Trophoblast cell (in vitro differentiated cells and primary cell): ENCODE results near the gene MTA3.

Source experiments
- DNase-seq, 2 donors: peaks; one replicate each; pipeline ENCODE4 v3.0.0-alpha.2; 2016
- H2AFZ ChIP-seq: 2 replicates; pipeline ENCODE4 v1.6.1; 2013; ENCODE audit warnings: low read length, moderate library complexity, mild to moderate bottlenecking; ENCODE audit not compliant: insufficient read depth, poor library complexity
- H2AK5ac ChIP-seq: 2 replicates; pipeline ENCODE4 v1.6.1; 2013; ENCODE audit warnings: mild to moderate bottlenecking, low read length
- H2BK120ac ChIP-seq: 2 replicates; pipeline ENCODE4 v1.6.1; 2013; ENCODE audit warnings: low read length, mild to moderate bottlenecking, moderate library complexity; ENCODE audit not compliant: insufficient read depth, poor library complexity
- H2BK12ac ChIP-seq: 2 replicates; pipeline ENCODE4 v1.6.1; 2013; ENCODE audit warnings: mild to moderate bottlenecking, low read length, moderate library complexity
- H2BK5ac ChIP-seq: 2 replicates; pipeline ENCODE4 v1.6.1; 2013; ENCODE audit warnings: low read length, low read depth, moderate library complexity, mild to moderate bottlenecking; ENCODE audit not compliant: poor library complexity
- H3K14ac ChIP-seq: 2 replicates; pipeline ENCODE4 v1.6.1; 2013; ENCODE audit warnings: mild to moderate bottlenecking, low read length
- H3K18ac ChIP-seq: 2 replicates; pipeline ENCODE4 v1.6.1; 2013; ENCODE audit warnings: mild to moderate bottlenecking, low read length
- H3K23ac ChIP-seq: 2 replicates; pipeline ENCODE4 v1.6.1; 2013; ENCODE audit warnings: low read length
- H3K27ac ChIP-seq: 2 replicates; pipeline ENCODE4 v1.5.1; 2013; ENCODE audit warnings: low read depth, mild to moderate bottlenecking, inconsistent platforms, low read length, moderate library complexity
- H3K27me3 ChIP-seq: 2 replicates; pipeline ENCODE4 v1.6.1; 2013; ENCODE audit warnings: inconsistent platforms, mild to moderate bottlenecking, low read length, moderate library complexity; ENCODE audit not compliant: insufficient read depth
- H3K36me3 ChIP-seq, 2 experiments: 1 replicate in 1 of 2; 2 replicates in 1 of 2; pipeline ENCODE4 v1.6.1; 2013; ENCODE audit warnings: low read length in 2 of 2, mild to moderate bottlenecking in 2 of 2, moderate library complexity in 1 of 2; ENCODE audit not compliant: insufficient read depth in 2 of 2, control insufficient read depth in 1 of 2
- H3K4ac ChIP-seq: 2 replicates; pipeline ENCODE4 v1.6.1; 2013; ENCODE audit warnings: low read depth, mild to moderate bottlenecking, low read length, moderate library complexity
- H3K4me1 ChIP-seq, 2 experiments: 1 replicate in 1 of 2; 2 replicates in 1 of 2; pipeline ENCODE4 v1.6.1; 2013; ENCODE audit warnings: low read length in 2 of 2, mild to moderate bottlenecking in 2 of 2, moderate library complexity in 1 of 2; ENCODE audit not compliant: insufficient read depth in 2 of 2, control insufficient read depth in 1 of 2
- H3K4me2 ChIP-seq: 2 replicates; pipeline ENCODE4 v1.6.1; 2013; ENCODE audit warnings: inconsistent platforms, mild to moderate bottlenecking, low read length, moderate library complexity
- H3K4me3 ChIP-seq: 2 replicates; pipeline ENCODE4 v1.5.1; 2013; ENCODE audit warnings: mild to moderate bottlenecking, low read depth, low read length, inconsistent platforms
- H3K79me1 ChIP-seq: one replicate; pipeline ENCODE4 v1.6.1; 2013; ENCODE audit warnings: low read length
- H3K79me2 ChIP-seq: 2 replicates; pipeline ENCODE4 v1.6.1; 2013; ENCODE audit warnings: low read length, mild to moderate bottlenecking; ENCODE audit not compliant: control insufficient read depth, insufficient read depth, poor library complexity
- H3K9ac ChIP-seq: 2 replicates; pipeline ENCODE4 v1.6.1; 2013; ENCODE audit warnings: mild to moderate bottlenecking, low read length
- H3K9me3 ChIP-seq: 2 replicates; pipeline ENCODE4 v1.6.1; 2013; ENCODE audit warnings: low read depth, mild to moderate bottlenecking, control low read depth, inconsistent platforms, low read length; ENCODE audit not compliant: insufficient read depth
- H4K12ac ChIP-seq: 2 replicates; pipeline ENCODE4 v1.6.1; 2013; ENCODE audit warnings: low read depth, mild to moderate bottlenecking, low read length, moderate library complexity
- H4K8ac ChIP-seq: 2 replicates; pipeline ENCODE4 v1.6.1; 2013; ENCODE audit warnings: low read depth, mild to moderate bottlenecking, low read length, moderate library complexity
- H4K91ac ChIP-seq: one replicate; pipeline ENCODE4 v1.6.1; 2013; ENCODE audit warnings: low read depth, mild to moderate bottlenecking, low read length, moderate library complexity
- WGBS: extraction: QIAGEN DNeasy Blood & Tissue Kit; methylation state at CpG from one replicate; pipeline ENCODE4 v1.1.7; 2013; ENCODE audit warnings: missing lambda C conversion rate; ENCODE audit not compliant: insufficient read length, insufficient coverage; ENCODE audit errors: extremely low coverage; 5-methylcytosine and 5-hydroxymethylcytosine counted together

MTA3 gene

GRCh38 chr2:42598656-42599055 lies 30.2 kb downstream of the MTA3 start:
- Histone ChIP-seq H2BK5ac (no peak overlapping the region), H3K4me1 (no peaks in the 10 kb centered on the region), H3K27ac (no peak overlapping the region), H3K9ac (no peak overlapping the region), H3K27me3 (no peaks in the 10 kb centered on the region), H4K8ac (no peak overlapping the region), H4K91ac (no peak overlapping the region), H3K18ac (no peak overlapping the region), H2AFZ (no peak overlapping the region), H3K79me2 (no peaks in the 10 kb centered on the region), H4K12ac (no peak overlapping the region), H3K14ac (no peak overlapping the region), H3K4me2 (no peak overlapping the region), H3K36me3 (peaks cover 8 to 9% of the 10 kb centered on the region in 2 experiments), H3K4ac (no peak overlapping the region), H3K23ac (no peak overlapping the region), H2BK120ac (no peak overlapping the region), H2BK12ac (no peak overlapping the region), H2AK5ac (no peak overlapping the region), H3K79me1 (no peaks in the 10 kb centered on the region), H3K9me3 (peaks cover 2% of the 10 kb centered on the region), H3K4me3 (no peak overlapping the region)
- no CpG with 5 or more reads among the region's 2 CpGs for WGBS
- DNase-seq = no peak

- Histone ChIP-seq H3K27ac (no peak overlapping the region), H3K18ac (no peak overlapping the region), H3K4me3 (no peak overlapping the region), H2AFZ (no peak overlapping the region), H3K9me3 (peaks cover 2% of the 10 kb centered on the region), H3K9ac (no peak overlapping the region), H2BK5ac (no peak overlapping the region), H3K14ac (no peak overlapping the region), H4K8ac (no peak overlapping the region), H4K91ac (no peak overlapping the region), H3K27me3 (no peaks in the 10 kb centered on the region), H3K4me2 (no peak overlapping the region), H3K36me3 (peaks cover 8 to 9% of the 10 kb centered on the region in 2 experiments), H3K23ac (no peak overlapping the region), H3K79me2 (no peaks in the 10 kb centered on the region), H2AK5ac (no peak overlapping the region), H3K4ac (no peak overlapping the region), H2BK120ac (no peak overlapping the region), H4K12ac (no peak overlapping the region), H2BK12ac (no peak overlapping the region), H3K79me1 (no peaks in the 10 kb centered on the region), H3K4me1 (no peaks in the 10 kb centered on the region)
- WGBS = no CpG with 5 or more reads among the region's 3 CpGs
- DNase-seq = no peak
Observed at GRCh38 chr2:42601076-42601475, 32.6 kb downstream of the MTA3 start.

DNA sequence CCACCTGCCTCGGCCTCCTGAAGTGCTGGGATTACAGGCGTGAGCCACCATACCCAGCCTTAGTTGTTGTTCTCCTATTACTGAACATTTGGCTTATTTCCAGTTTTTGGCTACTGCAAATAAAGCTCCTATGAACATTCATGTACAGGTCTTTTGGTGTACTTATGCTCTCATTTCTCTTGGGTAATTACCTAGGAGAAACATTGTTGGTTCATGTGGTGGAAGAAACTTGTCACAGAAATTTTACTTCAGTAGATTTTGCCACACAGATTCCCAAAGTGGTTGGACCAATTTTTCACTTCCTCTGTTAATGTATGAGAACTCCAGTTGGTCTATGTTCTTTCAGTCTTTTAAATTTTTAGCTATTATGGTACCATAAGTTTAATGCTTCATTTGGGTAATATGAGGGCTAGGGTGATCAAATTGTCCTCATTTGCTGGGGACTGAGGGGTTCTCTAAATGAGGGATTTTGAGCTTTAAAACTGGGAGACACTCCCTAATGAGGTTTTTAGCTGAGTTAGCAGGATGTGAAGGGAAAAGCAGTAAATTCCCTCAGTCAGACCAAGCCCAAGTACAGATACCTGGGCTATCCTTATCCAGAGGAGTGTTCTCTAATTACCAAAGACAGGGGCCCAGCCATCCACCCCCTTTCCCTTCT lies 33.9 kb downstream of the MTA3 start:
- Histone ChIP-seq H3K9ac (no peak overlapping the region), H3K23ac (no peak overlapping the region), H2BK120ac (no peak overlapping the region), H3K9me3 (peaks cover 2% of the 10 kb centered on the region), H2BK5ac (no peak overlapping the region), H3K4me1 (no peaks in the 10 kb centered on the region), H4K91ac (no peak overlapping the region), H2BK12ac (no peak overlapping the region), H3K4ac (no peak overlapping the region), H3K27me3 (no peaks in the 10 kb centered on the region), H3K18ac (no peak overlapping the region), H3K4me3 (no peak overlapping the region), H3K14ac (no peak overlapping the region), H3K79me2 (no peaks in the 10 kb centered on the region), H2AFZ (no peak overlapping the region), H3K4me2 (no peak overlapping the region), H2AK5ac (no peak overlapping the region), H3K36me3 (peaks cover 8 to 9% of the 10 kb centered on the region in 2 experiments), H4K12ac (no peak overlapping the region), H3K27ac (no peak overlapping the region), H3K79me1 (no peaks in the 10 kb centered on the region), H4K8ac (no peak overlapping the region)
- WGBS = no CpG with 5 or more reads among the region's 2 CpGs
- no peak for DNase-seq

GRCh38 chr2:42602876-42603219 lies 34.4 kb downstream of the MTA3 start:
- Histone ChIP-seq H3K36me3 (peaks cover 8 to 9% of the 10 kb centered on the region in 2 experiments), H2AFZ (no peak overlapping the region), H4K12ac (no peak overlapping the region), H3K9me3 (peaks cover 2% of the 10 kb centered on the region), H3K4ac (no peak overlapping the region), H3K27ac (no peak overlapping the region), H3K79me2 (no peaks in the 10 kb centered on the region), H3K23ac (no peak overlapping the region), H3K4me2 (no peak overlapping the region), H2BK12ac (no peak overlapping the region), H3K9ac (no peak overlapping the region), H4K8ac (no peak overlapping the region), H3K18ac (no peak overlapping the region), H2AK5ac (no peak overlapping the region), H2BK5ac (no peak overlapping the region), H4K91ac (no peak overlapping the region), H3K79me1 (no peaks in the 10 kb centered on the region), H2BK120ac (no peak overlapping the region), H3K4me1 (no peaks in the 10 kb centered on the region), H3K4me3 (no peak overlapping the region), H3K14ac (no peak overlapping the region), H3K27me3 (no peaks in the 10 kb centered on the region)
- no CpG with 5 or more reads among the region's 3 CpGs for WGBS
- DNase-seq = no peak
